Choroid plexus epithelial cell (primary cell): Measurements from ENCODE around the gene SPATA17.

Source experiments
- DNase-seq: peaks from one replicate; pipeline ENCODE4 v3.0.0-alpha.2; 2010; ENCODE audit warnings: low read depth
- H3K4me3 ChIP-seq: 2 replicates; pipeline ENCODE4 v1.5.1; 2011; ENCODE audit warnings: low read depth, mild to moderate bottlenecking, control low read depth, low read length, moderate library complexity
- CTCF ChIP-seq: conservative IDR thresholded peaks from 2 replicates; pipeline ENCODE4 v1.5.1; 2011; ENCODE audit warnings: low read depth, mild to moderate bottlenecking, control low read depth, inconsistent platforms, low read length, moderate library complexity

Gene SPATA17

GRCh38 chr1:217888328-217888727, 257.2 kb downstream of the SPATA17 start:
- no peak for TF ChIP-seq CTCF
- no peak for DNase-seq
- H3K4me3 ChIP-seq: no peak overlapping the region

GRCh38 chr1:217889401-217889800, 258.3 kb downstream of the SPATA17 start:
- TF ChIP-seq CTCF: peak; percentile 25
- no peak for DNase-seq
- no peak overlapping the region for H3K4me3 ChIP-seq

GRCh38 chr1:217891966-217892365, 260.8 kb downstream of the SPATA17 start:
- no peak overlapping the region for H3K4me3 ChIP-seq
- no peak for DNase-seq
- TF ChIP-seq CTCF: no peak

GRCh38 chr1:217892750-217893149, 261.6 kb downstream of the SPATA17 start:
- H3K4me3 ChIP-seq: no peak overlapping the region
- no peak for TF ChIP-seq CTCF
- no peak for DNase-seq

DNA sequence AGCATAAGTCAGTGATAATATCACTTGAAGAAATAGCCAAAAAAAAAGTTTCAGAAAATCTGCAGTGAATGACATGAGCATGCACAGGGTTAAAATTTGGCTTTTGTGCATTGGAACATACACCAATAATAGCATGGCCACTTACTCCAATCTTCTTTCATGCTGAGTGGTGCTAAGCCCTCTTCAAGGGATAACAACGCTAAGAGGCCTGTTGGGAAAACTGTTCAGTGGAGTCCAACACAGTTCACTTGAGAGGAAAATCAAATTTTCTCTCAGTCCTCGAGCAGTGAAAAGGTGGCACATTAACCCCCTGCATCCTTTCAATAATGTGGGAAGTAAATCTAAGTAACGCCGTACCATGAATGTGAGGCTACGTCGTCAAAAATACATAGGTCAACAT, 264.7 kb downstream of the SPATA17 start:
- DNase-seq: no peak
- TF ChIP-seq CTCF: no peak
- H3K4me3 ChIP-seq: no peak overlapping the region

DNA sequence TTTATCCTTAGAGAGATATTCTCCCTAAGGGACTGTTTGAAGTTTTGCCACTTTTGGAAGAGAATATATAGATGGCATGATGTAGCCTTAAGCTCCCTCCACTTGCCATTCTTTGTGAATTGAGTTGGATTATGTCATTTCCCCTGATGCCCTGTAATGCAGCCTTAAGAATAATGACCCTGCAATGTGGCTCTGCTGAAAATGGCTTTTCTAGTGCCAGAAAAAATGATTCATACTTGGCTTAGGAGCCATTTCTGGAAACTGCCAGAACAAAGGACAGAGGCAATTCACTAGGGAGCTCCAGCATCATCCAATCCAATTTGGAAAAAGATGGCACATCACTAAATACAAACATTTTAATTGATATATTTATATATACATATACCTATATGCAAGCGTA, 265.3 kb downstream of the SPATA17 start:
- no peak for TF ChIP-seq CTCF
- no peak for DNase-seq
- H3K4me3 ChIP-seq: no peak overlapping the region

DNA sequence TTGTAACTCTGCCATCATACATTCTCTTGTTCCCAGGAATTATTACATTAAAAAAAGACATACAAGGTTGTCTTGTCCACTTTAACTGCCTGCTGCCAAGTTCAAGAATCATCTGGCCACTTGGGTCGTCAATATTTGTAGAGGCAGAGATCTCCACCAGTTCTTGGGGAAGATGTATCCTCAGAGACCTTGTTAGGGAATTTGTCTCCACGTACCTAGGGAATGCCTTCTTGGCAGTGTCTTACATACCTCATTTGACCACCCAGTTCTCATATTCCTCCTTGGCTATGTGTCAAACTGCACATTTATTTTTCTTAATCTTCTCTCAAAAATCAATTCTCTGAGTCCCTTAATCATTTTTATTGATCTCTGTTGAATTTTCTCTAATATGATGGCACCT, 266.0 kb downstream of the SPATA17 start:
- no peak for TF ChIP-seq CTCF
- no peak overlapping the region for H3K4me3 ChIP-seq
- DNase-seq: no peak
